Suprapubic skin (tissue), 4 donors: ENCODE measurements around the gene MICALL2. TPM values are rescaled to one million over a fixed set of nuclear protein-coding genes. Genes with fewer than 3 reads are reported as not detected.

Source experiments
- DNase-seq, 2 donors: peaks; one replicate each; pipeline ENCODE4 v3.0.0-alpha.2; 2019; ENCODE audit warnings: low spot score in 2 of 2
- H3K27ac ChIP-seq: fragments of 200-600 bp; sonication (generic); one replicate; pipeline ENCODE4 v1.5.1; 2019
- H3K27me3 ChIP-seq: fragments of 200-600 bp; sonication (generic); one replicate; pipeline ENCODE4 v1.5.1; 2019
- H3K36me3 ChIP-seq: fragments of 200-600 bp; sonication (generic); one replicate; pipeline ENCODE4 v1.5.1; 2019
- H3K4me1 ChIP-seq: fragments of 200-600 bp; sonication (generic); one replicate; pipeline ENCODE4 v1.5.1; 2019
- H3K4me3 ChIP-seq: fragments of 200-600 bp; sonication (generic); one replicate; pipeline ENCODE4 v1.5.1; 2019; ENCODE audit warnings: mild to moderate bottlenecking
- H3K9me3 ChIP-seq: fragments of 200-600 bp; sonication (generic); one replicate; pipeline ENCODE4 v1.5.1; 2019
- EP300 ChIP-seq: sonication (generic); formaldehyde crosslinking; IDR thresholded peaks from one replicate; pipeline ENCODE4 v1.6.1; 2017; ENCODE audit warnings: antibody characterized with exemption
- POLR2A ChIP-seq, 2 donors: fragments of 450-650 bp; IDR thresholded peaks; one replicate each; pipeline ENCODE4 v1.6.1; 2017; ENCODE audit warnings: antibody characterized with exemption in 2 of 2, mild to moderate bottlenecking in 2 of 2, moderate library complexity in 2 of 2
- POLR2AphosphoS5 ChIP-seq, 3 donors: sonication (generic); formaldehyde crosslinking; IDR thresholded peaks; one replicate each; pipeline ENCODE4 v1.6.1; 2017; ENCODE audit warnings: antibody characterized with exemption in 3 of 3
- WGBS: methylation state at CpG from one replicate; pipeline ENCODE4 v1.1.5; 2018; 5-methylcytosine and 5-hydroxymethylcytosine counted together
- total RNA-seq, 4 donors: library from RNA; depleted of rRNA; stranded (reverse); fragments of >200 nt; gene quantifications; one replicate each; pipeline ENCODE4 v1.1.0, GENCODE V29; 2016
- TF ChIP-seq, protein P1 (sequence below), 2 donors: fragments of 200-600 bp in 1 of 2; fragments of 450-650 bp in 1 of 2; sonication (generic) in 1 of 2; IDR thresholded peaks; one replicate each; pipeline ENCODE4 v1.5.1; 2016 to 2019; ENCODE audit warnings: antibody characterized with exemption in 2 of 2, mild to moderate bottlenecking in 1 of 2, moderate library complexity in 1 of 2

Gene MICALL2
- total RNA-seq, 4 donors from 2014 or later, result 15.7 to 23.5 (median 16.9) TPM

DNA sequence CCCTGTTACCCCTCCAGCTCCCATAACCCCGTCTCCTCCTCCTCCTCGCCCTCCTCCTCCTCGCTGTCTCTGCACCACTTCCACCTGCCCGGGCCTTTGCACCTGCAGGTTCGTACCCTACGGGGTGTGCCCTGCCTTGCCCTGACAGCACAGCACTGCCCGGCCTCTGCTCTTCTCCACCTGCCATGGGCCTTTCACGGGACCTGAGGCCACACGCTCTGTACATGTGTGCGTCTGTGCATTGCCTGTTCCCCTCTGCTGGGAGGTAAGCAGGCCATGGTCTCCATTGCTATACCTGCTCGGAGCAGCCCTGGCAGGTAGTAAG lies 40.0 kb downstream of the MICALL2 start:
- Histone ChIP-seq H3K27ac (no peak overlapping the region), H3K9me3 (no peaks in the 10 kb centered on the region), H3K27me3 (peaks cover 71% of the 10 kb centered on the region), H3K4me1 (peaks cover 6% of the 10 kb centered on the region), H3K36me3 (no peaks in the 10 kb centered on the region), H3K4me3 (no peak overlapping the region)
- WGBS, result 77% methylated on average over 10 of the region's 11 CpGs
- no peak for TF ChIP-seq POLR2AphosphoS5 (IDR thresholded peaks at IDR 0.05)
- no peak for TF ChIP-seq EP300
- TF ChIP-seq, protein P1, sequence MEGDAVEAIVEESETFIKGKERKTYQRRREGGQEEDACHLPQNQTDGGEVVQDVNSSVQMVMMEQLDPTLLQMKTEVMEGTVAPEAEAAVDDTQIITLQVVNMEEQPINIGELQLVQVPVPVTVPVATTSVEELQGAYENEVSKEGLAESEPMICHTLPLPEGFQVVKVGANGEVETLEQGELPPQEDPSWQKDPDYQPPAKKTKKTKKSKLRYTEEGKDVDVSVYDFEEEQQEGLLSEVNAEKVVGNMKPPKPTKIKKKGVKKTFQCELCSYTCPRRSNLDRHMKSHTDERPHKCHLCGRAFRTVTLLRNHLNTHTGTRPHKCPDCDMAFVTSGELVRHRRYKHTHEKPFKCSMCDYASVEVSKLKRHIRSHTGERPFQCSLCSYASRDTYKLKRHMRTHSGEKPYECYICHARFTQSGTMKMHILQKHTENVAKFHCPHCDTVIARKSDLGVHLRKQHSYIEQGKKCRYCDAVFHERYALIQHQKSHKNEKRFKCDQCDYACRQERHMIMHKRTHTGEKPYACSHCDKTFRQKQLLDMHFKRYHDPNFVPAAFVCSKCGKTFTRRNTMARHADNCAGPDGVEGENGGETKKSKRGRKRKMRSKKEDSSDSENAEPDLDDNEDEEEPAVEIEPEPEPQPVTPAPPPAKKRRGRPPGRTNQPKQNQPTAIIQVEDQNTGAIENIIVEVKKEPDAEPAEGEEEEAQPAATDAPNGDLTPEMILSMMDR (IDR thresholded peaks at IDR 0.05), result no peak
- no peak for TF ChIP-seq POLR2A (IDR thresholded peaks at IDR 0.05)
- no peak for DNase-seq

DNA sequence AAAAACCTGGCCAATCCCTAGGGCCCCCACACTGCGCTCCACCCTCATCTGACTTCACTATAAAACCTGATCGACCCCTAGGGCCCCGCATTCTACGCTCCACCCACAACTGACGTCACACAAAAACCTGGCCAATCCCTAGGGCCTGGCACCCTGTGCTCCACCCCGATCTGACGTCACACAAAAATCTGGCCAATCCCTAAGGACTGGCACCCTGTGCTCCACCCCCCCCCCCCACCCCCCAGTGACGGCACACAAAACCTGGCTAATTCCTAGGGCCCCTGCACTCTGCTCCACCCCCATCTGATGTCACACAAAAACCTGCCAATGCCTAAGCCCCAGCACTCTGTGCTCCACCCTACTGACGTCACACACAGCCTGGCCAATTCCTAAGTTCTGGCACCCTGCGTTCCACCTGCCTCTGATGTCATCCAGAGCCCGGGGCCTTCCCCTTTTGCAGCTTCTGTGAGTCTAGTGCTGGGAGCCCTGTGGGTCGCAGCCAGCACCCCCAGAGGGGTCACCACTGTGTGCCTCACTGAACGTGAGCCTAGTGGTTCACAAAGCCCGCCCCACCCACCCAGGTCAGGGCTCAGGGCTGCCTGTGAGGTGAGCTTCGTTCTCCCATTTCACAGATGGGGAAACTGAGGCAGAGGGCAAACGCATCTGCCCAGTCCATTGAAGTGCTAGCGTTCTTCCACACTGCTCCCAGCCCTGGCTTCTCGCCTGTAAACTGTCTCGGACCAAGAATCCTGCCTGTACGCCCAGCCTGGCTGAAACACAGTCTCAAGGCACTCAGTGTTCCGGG lies 40.6 kb downstream of the MICALL2 start:
- DNase-seq, result no peak
- peaks cover 6% of the 10 kb centered on the region for H3K4me1 ChIP-seq
- WGBS, result 70% methylated on average over 16 of the region's 21 CpGs
- peaks cover 71% of the 10 kb centered on the region for H3K27me3 ChIP-seq
- H3K9me3 ChIP-seq, result no peaks in the 10 kb centered on the region
- no peaks in the 10 kb centered on the region for H3K36me3 ChIP-seq
- H3K4me3 ChIP-seq, result no peak overlapping the region
- no peak for TF ChIP-seq POLR2A (IDR thresholded peaks at IDR 0.05)
- TF ChIP-seq, protein P1 (IDR thresholded peaks at IDR 0.05), result no peak
- TF ChIP-seq POLR2AphosphoS5 (IDR thresholded peaks at IDR 0.05), result no peak
- TF ChIP-seq EP300, result no peak
- H3K27ac ChIP-seq, result no peak overlapping the region

DNA sequence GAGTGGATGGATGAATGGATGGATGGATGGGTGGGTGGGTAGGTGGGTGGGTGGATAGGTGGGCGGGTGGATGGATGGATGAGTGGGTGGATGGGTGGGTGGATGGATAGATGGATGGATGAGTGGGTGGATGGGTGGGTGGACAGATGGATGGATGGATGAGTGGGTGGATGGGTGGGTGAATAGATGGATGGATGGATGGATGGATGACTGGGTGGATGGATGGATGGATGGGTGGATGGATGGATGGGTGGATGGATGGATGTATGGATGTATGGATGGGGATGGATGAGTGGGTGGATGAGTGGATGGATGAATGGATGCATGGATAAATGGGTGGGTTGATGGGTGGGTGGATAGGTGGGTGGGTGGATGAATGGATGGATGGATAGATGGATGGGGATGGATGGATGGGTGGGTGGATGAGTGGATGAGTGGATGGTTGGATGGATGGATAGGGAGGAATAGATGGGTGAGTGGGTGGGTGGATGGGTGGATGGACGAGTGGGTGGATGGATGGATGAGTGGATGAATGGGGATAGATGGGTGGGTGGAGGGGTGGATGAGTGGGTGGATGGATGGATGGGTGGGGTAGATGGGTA lies 43.8 kb downstream of the MICALL2 start:
- Histone ChIP-seq H3K27ac (no peak overlapping the region), H3K4me3 (no peak overlapping the region), H3K36me3 (no peaks in the 10 kb centered on the region), H3K4me1 (peaks cover 4% of the 10 kb centered on the region), H3K27me3 (peaks cover 70% of the 10 kb centered on the region), H3K9me3 (no peaks in the 10 kb centered on the region)
- DNase-seq, result no peak
- TF ChIP-seq POLR2AphosphoS5 (IDR thresholded peaks at IDR 0.05) (no peak), EP300 (no peak), POLR2A (IDR thresholded peaks at IDR 0.05) (no peak)
- TF ChIP-seq, protein P1 (IDR thresholded peaks at IDR 0.05), result no peak
- WGBS, result 82% methylated on average over 2 of the region's 2 CpGs

DNA sequence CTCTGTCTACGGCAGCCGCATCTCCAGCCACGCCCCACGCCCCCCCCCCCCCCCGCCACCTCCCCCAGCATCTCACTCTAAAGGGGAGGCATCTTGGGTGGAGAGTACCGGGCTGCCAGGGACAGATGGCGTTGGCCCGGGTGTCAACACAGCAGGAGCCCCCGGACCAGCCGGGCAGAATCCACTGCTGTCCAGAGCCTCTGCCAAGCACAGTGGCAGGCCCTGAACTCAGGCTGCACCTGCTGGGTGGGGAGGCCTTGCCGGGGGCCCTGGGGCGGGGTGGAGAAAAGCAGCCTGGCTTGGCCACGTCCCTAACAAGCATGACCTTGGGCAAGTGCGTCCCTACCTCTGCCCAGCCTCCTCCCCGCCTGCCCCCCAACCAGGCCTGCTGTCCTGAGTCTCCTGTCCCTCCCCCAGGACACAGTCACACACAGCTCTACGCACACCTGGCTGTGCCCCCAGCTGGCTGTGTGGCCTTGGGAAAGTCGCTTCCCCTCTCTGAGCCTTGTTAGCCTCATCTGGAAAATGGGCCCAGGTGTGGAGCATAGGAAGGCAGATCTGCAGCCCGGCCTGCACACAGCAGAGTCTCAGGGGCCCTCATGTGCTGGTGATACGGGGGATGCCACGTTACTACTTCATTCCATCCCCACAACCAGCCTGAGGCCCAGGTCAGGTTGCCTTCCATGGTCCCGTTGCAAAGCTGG lies 45.2 kb downstream of the MICALL2 start:
- no peak for DNase-seq
- Histone ChIP-seq H3K4me3 (no peak overlapping the region), H3K36me3 (no peaks in the 10 kb centered on the region), H3K27ac (no peak overlapping the region), H3K4me1 (peaks cover 4% of the 10 kb centered on the region), H3K9me3 (no peaks in the 10 kb centered on the region), H3K27me3 (peaks cover 75% of the 10 kb centered on the region)
- no peak for TF ChIP-seq POLR2AphosphoS5 (IDR thresholded peaks at IDR 0.05)
- TF ChIP-seq, protein P1 (IDR thresholded peaks at IDR 0.05), result no peak
- TF ChIP-seq EP300, result no peak
- TF ChIP-seq POLR2A (IDR thresholded peaks at IDR 0.05), result no peak
- 68% methylated on average over 9 of the region's 21 CpGs for WGBS
